ENCODE results near the gene HSDL2.

Gene HSDL2

DNA sequence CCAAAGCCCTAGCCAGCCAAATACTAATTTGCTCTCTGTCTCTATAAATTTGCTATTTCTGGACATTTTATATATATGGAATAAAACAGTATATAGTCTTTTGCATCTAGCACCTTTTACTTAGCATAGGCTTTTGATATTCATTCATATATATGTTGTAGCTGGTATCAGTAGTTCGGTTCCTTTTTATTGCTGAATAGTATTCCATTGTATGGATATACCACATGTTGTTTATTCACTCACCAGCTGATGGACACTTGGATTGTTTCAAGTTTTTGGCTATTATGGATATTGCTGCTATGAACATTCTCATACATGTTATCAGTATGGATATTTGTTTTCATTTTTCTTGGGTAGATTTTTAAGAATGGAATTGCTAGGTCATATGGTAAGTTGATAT is 82.9 kb downstream of the HSDL2 start:
- DNase-seq: no peak

DNA sequence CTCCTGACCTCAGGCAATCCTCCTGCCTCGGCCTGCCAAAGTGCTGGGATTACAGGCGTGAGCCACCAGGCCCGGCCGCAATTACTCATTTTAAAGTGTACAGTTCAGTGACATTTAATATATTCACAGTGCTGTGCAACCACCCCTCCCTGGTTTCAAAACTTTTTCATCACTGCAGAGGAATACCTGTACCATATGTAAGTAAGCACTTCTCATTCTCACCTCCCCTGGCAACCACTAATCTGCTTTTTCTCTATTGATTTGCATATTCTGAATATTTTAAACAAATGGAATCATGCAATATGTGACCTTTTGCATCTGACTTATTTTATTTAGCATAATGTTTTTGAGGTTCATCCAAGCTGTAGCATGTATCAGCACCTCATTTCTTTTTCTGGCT is 85.4 kb downstream of the HSDL2 start:
- no peak for DNase-seq

GRCh38 chr9:112472996-112473395 is 93.1 kb downstream of the HSDL2 start:
- no peak for DNase-seq

DNA sequence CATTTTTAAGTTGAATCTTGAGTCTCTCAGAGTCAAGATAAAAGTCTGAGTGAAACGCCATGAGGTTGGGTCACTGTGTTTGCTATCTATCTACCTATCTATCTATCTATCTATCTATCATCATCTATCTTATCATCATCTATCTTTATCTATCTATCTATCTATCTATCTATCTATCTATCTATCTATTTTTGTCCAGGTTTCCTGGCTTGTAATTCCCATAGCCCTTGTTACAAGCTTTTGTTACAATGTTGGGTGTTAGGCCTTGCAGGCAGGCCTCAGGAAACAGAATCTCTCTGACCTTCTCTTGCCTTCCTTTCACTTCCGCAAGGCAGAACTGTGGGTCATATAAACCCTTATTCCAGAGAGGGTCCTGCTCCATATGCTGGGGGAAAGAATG is 94.1 kb downstream of the HSDL2 start:
- no peak for DNase-seq

- DNase-seq: no peak
These were observed 95.4 kb downstream of the HSDL2 start for GRCh38 chr9:112475318-112475717.

GRCh38 chr9:112477330-112477729 is 97.4 kb downstream of the HSDL2 start:
- DNase-seq: no peak

DNA sequence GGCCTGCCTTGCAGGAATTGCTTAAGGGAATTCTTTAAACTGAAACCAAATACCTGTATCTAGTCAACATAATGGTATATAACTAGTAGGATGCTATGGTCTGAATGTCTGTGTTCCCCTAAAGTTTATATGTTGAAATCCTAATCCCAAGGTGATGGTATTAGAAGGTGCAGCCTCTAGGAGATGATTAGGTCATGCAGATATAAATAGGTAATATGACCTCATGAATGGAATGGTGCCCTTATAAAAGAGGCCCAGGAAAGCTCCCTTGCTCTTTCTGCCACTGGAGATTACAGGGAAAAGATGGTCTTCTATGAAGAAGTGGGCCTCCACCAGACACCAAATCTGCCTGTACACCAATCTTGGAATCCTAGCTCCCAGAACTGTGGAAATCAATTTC is 99.3 kb downstream of the HSDL2 start:
- DNase-seq: no peak

DNA sequence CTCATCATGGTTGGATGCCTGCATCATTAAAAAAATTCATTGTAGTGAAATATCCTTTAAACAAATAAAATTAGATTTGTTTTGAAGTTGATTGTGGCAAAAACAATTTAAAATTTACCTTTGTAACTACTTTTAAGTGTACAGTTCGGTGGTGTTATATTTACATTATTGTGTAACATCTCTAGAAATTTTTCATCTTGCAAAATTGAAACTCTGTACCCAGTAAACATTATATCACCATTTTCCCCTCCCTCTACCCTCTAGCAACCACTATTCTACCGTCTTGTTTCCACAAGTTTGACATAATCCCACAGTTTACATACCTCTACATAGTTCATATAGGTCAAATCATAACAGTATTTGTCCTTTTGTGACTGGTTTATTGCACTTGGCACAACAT is 104.7 kb downstream of the HSDL2 start:
- no peak for DNase-seq

DNA sequence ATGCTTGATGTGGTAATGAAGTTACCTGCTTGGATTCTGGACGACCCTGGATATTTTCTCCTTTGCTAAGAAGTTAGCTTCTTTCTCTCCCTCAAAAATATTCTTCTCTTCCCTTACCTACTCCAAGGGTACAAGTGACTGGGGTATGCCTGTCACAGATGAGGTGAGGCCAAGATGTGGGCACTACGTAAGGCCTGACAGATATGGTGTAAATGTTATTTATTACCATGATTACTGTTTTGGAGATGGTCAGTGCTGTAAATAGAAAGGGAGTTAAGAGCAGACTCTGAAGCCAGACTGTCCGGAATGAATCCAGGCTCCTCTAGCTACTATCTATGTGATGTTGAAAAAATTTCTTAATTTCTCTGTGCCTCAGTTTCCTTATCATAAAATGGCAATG is 105.7 kb downstream of the HSDL2 start:
- no peak for DNase-seq

GRCh38 chr9:112486221-112487007 is 106.5 kb downstream of the HSDL2 start, which contains the start of gene KIAA1958:
KIAA1958 (plus strand) TSS chr9:112486827; CDS start chr9:112574081, 87,254 bp downstream.
- peak; percentile 76 for DNase-seq

DNA sequence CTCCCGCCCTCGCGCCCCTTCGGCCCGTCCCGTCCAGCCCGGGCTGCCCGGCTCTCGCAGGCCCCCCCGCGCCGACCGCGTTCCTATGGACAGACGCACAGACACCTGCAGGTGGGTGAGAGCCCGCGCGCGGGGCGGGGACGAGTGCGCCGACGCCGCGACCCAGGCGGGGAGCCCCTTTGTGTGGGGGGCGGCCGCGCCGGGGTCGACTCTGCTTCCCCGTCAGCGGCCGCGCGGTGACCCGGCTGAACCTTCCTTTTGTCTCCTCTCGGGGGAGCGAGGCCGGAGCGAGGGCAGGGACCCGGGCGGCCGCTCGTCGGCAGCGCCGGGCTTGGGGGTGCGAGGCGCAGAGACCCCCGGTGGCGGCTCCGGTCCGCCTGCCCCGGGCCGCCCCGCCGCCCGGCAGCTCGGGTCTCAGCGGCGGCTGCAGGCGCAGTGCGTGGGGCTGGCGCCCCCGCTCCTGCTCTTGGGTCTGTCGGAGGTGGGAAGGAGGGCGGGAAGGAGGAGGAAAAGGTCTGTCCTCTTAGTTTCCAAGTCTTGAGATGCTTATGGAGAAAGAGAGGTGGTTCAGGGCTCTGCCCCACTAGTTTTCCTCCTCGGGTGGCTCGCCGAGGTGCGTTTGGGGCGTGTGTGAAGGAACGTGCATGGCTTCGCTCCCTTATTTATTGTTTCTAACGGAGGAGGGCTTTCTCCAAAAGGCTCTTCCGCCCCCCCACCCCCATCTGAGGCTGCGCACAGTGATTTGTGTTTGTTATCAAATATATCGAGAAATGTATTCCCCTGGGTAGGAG is 107.3 kb downstream of the HSDL2 start:
- DNase-seq: peak; percentile 38

DNA sequence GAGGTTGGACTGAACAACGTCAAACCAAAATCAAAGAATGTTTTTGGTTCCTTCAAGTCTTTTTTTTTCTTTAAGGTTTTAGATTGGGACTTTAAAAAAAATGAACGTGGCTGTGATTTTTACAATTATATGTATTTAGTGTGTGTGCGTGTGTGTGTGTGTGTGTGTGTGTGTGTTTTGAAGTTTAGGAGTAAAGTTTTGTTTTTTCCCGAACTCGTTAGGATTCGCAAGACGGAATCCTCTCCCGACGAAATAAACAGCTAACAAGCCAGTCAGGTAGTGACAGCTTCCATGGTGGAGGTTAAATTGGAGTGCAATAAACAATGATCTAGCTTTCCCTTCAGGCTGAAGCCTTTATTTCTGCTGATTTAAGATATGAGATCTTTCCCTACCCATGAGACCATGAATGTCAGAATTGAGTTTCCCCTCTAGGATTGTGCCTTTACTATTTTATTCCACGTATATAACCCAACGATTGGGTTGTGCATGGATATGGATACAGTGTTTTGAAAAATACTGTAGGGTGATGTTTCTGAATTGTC is 108.0 kb downstream of the HSDL2 start:
- DNase-seq: no peak

DNA sequence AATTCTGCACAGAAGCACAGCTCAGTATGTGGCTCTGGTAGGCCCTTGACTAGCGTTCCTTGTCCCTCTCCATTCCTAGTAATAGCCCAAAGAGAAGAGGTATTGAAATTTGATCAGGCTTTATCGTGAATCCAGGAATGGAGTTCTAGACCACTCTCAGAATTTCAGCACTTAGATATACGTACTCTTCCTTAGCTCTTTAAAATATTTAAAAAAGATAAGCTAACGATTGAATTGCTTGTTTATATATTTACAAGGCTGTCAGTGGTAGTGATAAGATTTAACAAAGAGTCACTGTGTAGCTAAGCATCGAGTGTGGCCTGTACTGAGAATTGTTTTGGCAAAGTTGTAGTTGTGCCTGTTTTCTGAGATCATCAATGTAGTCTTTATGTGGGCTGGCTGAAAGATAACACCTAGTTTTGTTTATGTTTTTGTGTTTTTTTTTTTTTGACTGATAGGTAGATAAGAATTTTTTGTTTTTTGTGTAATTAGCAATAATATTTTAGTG is 109.2 kb downstream of the HSDL2 start:
- no peak for DNase-seq

- no peak for DNase-seq
These were observed 110.2 kb downstream of the HSDL2 start for GRCh38 chr9:112489876-112490666.

- DNase-seq: no peak
These were observed 113.7 kb downstream of the HSDL2 start for GRCh38 chr9:112493393-112494137.

DNA sequence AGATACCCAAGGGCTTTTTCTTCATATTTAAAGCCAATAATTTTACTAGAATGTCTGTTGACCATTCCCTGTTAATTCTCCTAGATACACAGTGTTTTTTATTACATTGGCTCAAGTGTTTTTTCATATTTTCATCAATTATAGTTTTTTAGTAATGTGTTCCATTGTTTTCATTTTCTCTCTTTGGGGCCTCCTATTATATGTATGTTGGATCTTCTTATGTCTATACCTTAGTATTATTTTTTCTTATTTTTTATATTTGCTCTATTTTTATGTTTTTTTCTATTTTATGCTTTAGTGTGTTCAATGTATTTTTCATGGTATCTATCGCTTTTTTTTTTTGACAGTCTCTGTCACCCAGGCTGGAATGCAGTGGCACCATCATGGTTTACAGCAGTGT is 114.2 kb downstream of the HSDL2 start:
- DNase-seq: no peak

DNA sequence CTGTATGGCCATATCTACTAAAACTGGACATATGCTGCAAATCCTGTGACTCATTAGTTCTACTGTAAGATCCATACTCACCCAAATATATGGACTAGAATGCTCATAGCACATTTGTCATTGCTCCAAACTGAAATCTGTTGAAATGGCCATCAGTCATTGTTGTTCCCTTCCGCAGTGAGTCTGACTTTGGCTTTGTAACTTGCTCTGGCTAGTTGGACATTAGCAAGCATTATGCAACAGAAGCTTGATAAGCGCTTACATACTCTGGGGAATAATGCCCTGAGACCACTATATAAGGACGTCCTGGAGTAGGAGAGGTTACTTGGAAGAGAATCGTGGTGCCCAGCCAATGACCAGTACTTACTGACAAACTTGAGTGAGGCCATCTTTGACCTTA is 115.7 kb downstream of the HSDL2 start:
- no peak for DNase-seq

- no peak for DNase-seq
These were observed 116.3 kb downstream of the HSDL2 start for GRCh38 chr9:112496074-112496722.

- no peak for DNase-seq
These were observed 120.9 kb downstream of the HSDL2 start for GRCh38 chr9:112500842-112501241.

- DNase-seq: no peak
These were observed 121.4 kb downstream of the HSDL2 start for GRCh38 chr9:112501287-112501686.

DNA sequence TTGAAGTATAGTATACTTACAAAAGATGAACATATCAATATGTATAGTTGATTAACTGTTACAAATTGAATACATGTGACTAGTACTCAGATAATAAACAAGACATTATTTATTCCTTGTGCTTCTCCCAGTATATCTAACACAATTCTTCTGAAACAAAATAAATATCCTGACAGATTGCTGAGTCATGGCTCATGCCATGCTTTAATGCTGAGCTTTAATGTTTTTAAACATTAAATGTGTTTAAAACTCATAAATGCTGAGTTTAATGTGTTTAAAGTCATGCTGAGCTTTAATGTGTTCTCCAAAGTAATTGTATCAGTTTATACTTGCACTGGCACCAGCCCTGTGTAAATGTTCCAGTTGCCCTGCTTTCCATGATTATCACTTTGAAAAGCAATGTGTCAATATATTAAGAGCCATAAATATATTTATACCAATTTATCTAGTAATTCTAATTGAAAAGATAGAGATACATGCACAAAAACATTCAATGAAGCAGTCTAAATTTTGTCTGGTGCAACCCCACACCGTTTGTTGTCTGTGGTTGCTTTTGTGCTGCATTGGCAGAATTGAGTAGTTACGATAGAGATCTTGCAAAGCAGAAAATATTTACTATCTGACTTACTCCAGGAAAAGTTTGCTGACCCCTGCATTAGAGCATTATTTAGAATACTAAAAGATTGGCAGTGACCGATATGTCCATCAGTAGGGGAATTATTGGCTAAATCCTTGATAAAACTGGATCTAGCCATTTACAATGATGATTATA is 122.5 kb downstream of the HSDL2 start:
- no peak for DNase-seq
